IgD-negative memory B cell (primary cell): ENCODE measurements around the gene TMIGD2. TPM values are rescaled to one million over a fixed set of nuclear protein-coding genes. Genes with fewer than 3 reads are reported as not detected.
"Not testable (repeated sequence)": the region's sequence is repeated elsewhere in the genome, so short reads cannot be mapped to it uniquely, and the experiment has no call there.

Source experiments
- H3K27ac Mint-ChIP-seq, 3 donors: one replicate each; pipeline ENCODE4 v1.8.0; 2020 to 2022; ENCODE audit warnings: mild to moderate bottlenecking in 3 of 3, mixed read lengths in 3 of 3, moderate library complexity in 1 of 3
- H3K27me3 Mint-ChIP-seq: one replicate; pipeline ENCODE4 v1.8.0; 2021; ENCODE audit warnings: mixed read lengths
- H3K36me3 Mint-ChIP-seq: one replicate; pipeline ENCODE4 v1.8.0; 2020; ENCODE audit warnings: mild to moderate bottlenecking, mixed read lengths
- H3K4me1 Mint-ChIP-seq, 3 donors: one replicate each; pipeline ENCODE4 v1.8.0; 2020 to 2022; ENCODE audit warnings: mixed read lengths in 3 of 3, mild to moderate bottlenecking in 1 of 3
- H3K4me3 Mint-ChIP-seq, 4 donors: one replicate each; pipeline ENCODE4 v1.8.0; 2020 to 2022; ENCODE audit warnings: mild to moderate bottlenecking in 4 of 4, mixed read lengths in 4 of 4, moderate library complexity in 3 of 4
- H3K9me3 Mint-ChIP-seq, 3 donors: one replicate each; pipeline ENCODE4 v1.8.0; 2020 to 2021; ENCODE audit warnings: mixed read lengths in 3 of 3, mild to moderate bottlenecking in 1 of 3
- polyA plus RNA-seq: library from polyadenylated mRNA; unstranded; fragments of 300-500 nt; fragmentation: Illumina TruSeq; gene quantifications from one replicate; pipeline ENCODE4 v1.2.3, GENCODE V29; 2021

The TMIGD2 gene
- polyA plus RNA-seq, 1 donor from 2014 or later = 1.9 TPM

GRCh38 chr19:4267901-4268815 is 34.0 kb downstream of the TMIGD2 start:
- Mint-ChIP-seq H3K27me3 (no peaks in the 10 kb centered on the region), H3K27ac (peak overlapping the region in 1 of 3 donors; percentile 40), H3K4me3 (no peak overlapping the region), H3K36me3 (peaks cover 5% of the 10 kb centered on the region), H3K9me3 (no peaks in the 10 kb centered on the region), H3K4me1 (peaks cover 0 to 10% (median 0%) of the 10 kb centered on the region in 3 donors)

- peaks cover 5% of the 10 kb centered on the region for H3K36me3 Mint-ChIP-seq
- peak overlapping the region in 1 of 3 donors; percentile 40 for H3K27ac Mint-ChIP-seq
- H3K9me3 Mint-ChIP-seq = no peaks in the 10 kb centered on the region
- peaks cover 0 to 10% (median 0%) of the 10 kb centered on the region in 3 donors for H3K4me1 Mint-ChIP-seq
- peak overlapping the region in 1 of 4 donors; percentile 60 for H3K4me3 Mint-ChIP-seq
- H3K27me3 Mint-ChIP-seq = no peaks in the 10 kb centered on the region
Observed at GRCh38 chr19:4267101-4267900, 34.9 kb downstream of the TMIGD2 start.

GRCh38 chr19:4266253-4267000 is 35.8 kb downstream of the TMIGD2 start:
- Mint-ChIP-seq H3K4me3 (no peak overlapping the region), H3K27me3 (no peaks in the 10 kb centered on the region), H3K4me1 (peaks cover 0 to 10% (median 0%) of the 10 kb centered on the region in 3 donors), H3K27ac (peak overlapping the region in 2 of 3 donors; percentile 14 to 89), H3K36me3 (peaks cover 5% of the 10 kb centered on the region), H3K9me3 (no peaks in the 10 kb centered on the region)

GRCh38 chr19:4264812-4265211 is 37.4 kb downstream of the TMIGD2 start:
- H3K36me3 Mint-ChIP-seq = peaks cover 3% of the 10 kb centered on the region
- H3K9me3 Mint-ChIP-seq = no peaks in the 10 kb centered on the region
- H3K4me3 Mint-ChIP-seq = peak overlapping the region in 2 of 4 donors; percentile 17 to 33
- H3K27me3 Mint-ChIP-seq = no peaks in the 10 kb centered on the region
- H3K27ac Mint-ChIP-seq = peak overlapping the region; percentile 18 to 86 (median 39)
- peaks cover 0 to 12% (median 4%) of the 10 kb centered on the region in 3 donors for H3K4me1 Mint-ChIP-seq

- no peak overlapping the region for H3K4me3 Mint-ChIP-seq
- H3K27ac Mint-ChIP-seq = peak overlapping the region; percentile 5 to 52 (median 18)
Observed at GRCh38 chr19:4260613-4261191, 41.5 kb downstream of the TMIGD2 start.

GRCh38 chr19:4258181-4258580 is 44.0 kb downstream of the TMIGD2 start:
- H3K9me3 Mint-ChIP-seq = peaks cover 0 to 3% (median 2%) of the 10 kb centered on the region in 3 donors
- H3K4me3 Mint-ChIP-seq = no peak overlapping the region
- H3K36me3 Mint-ChIP-seq = peaks cover 7% of the 10 kb centered on the region
- no peak overlapping the region for H3K27ac Mint-ChIP-seq
- peaks cover 0 to 5% (median 4%) of the 10 kb centered on the region in 3 donors for H3K4me1 Mint-ChIP-seq
- H3K27me3 Mint-ChIP-seq = no peaks in the 10 kb centered on the region

More at GRCh38 chr19:4260613-4261191, 41.5 kb downstream of the TMIGD2 start:
- H3K4me1 Mint-ChIP-seq = peaks cover 0 to 5% (median 4%) of the 10 kb centered on the region in 3 donors
- H3K36me3 Mint-ChIP-seq = peaks cover 3% of the 10 kb centered on the region
- no peaks in the 10 kb centered on the region for H3K27me3 Mint-ChIP-seq
- no peaks in the 10 kb centered on the region for H3K9me3 Mint-ChIP-seq

- Mint-ChIP-seq H3K4me3 (no peak overlapping the region), H3K9me3 (peaks cover 0 to 3% (median 2%) of the 10 kb centered on the region in 3 donors), H3K27ac (no peak overlapping the region), H3K36me3 (peaks cover 10% of the 10 kb centered on the region), H3K4me1 (peaks cover 0 to 5% (median 4%) of the 10 kb centered on the region in 3 donors), H3K27me3 (no peaks in the 10 kb centered on the region)
Observed at GRCh38 chr19:4257025-4257424, 45.2 kb downstream of the TMIGD2 start.

- peaks cover 0 to 5% (median 4%) of the 10 kb centered on the region in 3 donors for H3K4me1 Mint-ChIP-seq
Observed at GRCh38 chr19:4256563-4256962, 45.6 kb downstream of the TMIGD2 start.

GRCh38 chr19:4246767-4247593 is 55.2 kb downstream of the TMIGD2 start, which contains the start of gene YJU2:
Gene YJU2 (plus strand): TSS chr19:4247080. CDS start chr19:4247147, 67 bp downstream.
- Mint-ChIP-seq H3K4me3 (peak within 1 kb of the TSS; percentile 88 to 99 (median 98)), H3K27me3 (no peaks in the 10 kb centered on the region), H3K9me3 (peaks cover 2 to 3% (median 3%) of the 10 kb centered on the region in 3 donors), H3K36me3 (peaks cover 12% of the 10 kb centered on the region), H3K4me1 (peaks cover 3 to 12% (median 9%) of the 10 kb centered on the region in 3 donors), H3K27ac (peak within 1 kb of the TSS; percentile 92 to 100 (median 100))

More at GRCh38 chr19:4256563-4256962, 45.6 kb downstream of the TMIGD2 start:
- peak overlapping the region in 1 of 3 donors; percentile 10 for H3K27ac Mint-ChIP-seq
- peaks cover 0 to 3% (median 2%) of the 10 kb centered on the region in 3 donors for H3K9me3 Mint-ChIP-seq
- no peaks in the 10 kb centered on the region for H3K27me3 Mint-ChIP-seq
- H3K4me3 Mint-ChIP-seq = no peak overlapping the region
- H3K36me3 Mint-ChIP-seq = peaks cover 10% of the 10 kb centered on the region

- H3K4me3 Mint-ChIP-seq = peak overlapping the region in 2 of 4 donors; percentile 88 to 98
- not testable (repeated sequence) for H3K27me3 Mint-ChIP-seq, H3K9me3 Mint-ChIP-seq
- H3K4me1 Mint-ChIP-seq = peaks cover 7 to 14% (median 11%) of the 10 kb centered on the region in 3 donors
- H3K27ac Mint-ChIP-seq = peak overlapping the region in 2 of 3 donors; percentile 92 to 100
- H3K36me3 Mint-ChIP-seq = peaks cover 12% of the 10 kb centered on the region
Observed at GRCh38 chr19:4245938-4246337, 56.3 kb downstream of the TMIGD2 start.
